AG09309 (cell line): ENCODE data around the gene PRKCZ.
"Not testable (repeated sequence)": the region's sequence is repeated elsewhere in the genome, so short reads cannot be mapped to it uniquely, and the experiment has no call there.

Experiments
- DNase-seq: peaks from one replicate; pipeline ENCODE4 v3.0.0-alpha.2; 2010; ENCODE audit warnings: low read depth
- H3K4me3 ChIP-seq: 2 replicates; pipeline ENCODE4 v1.5.1; 2011; ENCODE audit warnings: mild to moderate bottlenecking, low read depth, low read length, moderate library complexity; ENCODE audit not compliant: control insufficient read depth
- CTCF ChIP-seq: IDR thresholded peaks from 2 replicates; pipeline ENCODE4 v1.5.1; 2011; ENCODE audit warnings: mild to moderate bottlenecking, low read depth, low read length, inconsistent platforms; ENCODE audit not compliant: insufficient read depth, control insufficient read depth; ENCODE audit errors: missing control alignments

The PRKCZ gene

DNA sequence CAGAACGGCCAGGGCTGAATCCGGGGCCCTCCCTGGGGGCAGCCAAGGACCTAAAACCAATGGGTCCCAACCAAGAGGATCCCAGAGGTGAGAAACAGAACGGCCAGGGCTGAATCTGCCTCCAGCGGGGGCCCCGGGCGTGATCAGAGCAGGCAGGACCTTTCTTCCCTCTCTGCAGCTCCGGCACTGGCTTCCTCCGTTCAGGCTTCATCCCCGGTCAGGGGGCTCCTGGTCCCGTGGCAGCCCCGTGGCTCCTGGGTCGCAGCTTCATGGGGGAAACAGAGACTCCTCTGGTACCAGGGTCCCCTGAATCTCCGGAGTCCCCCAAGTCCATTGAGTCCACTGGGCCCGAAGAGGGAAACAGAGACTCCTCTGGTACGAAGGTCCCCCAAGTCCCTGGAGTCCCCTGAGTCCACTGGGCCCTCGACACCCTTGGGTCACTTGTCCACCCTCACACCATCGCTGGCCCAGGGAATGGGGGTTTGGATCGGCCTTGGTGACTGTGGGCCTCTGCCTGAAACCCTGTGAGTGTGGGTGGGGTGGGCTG, 60.1 kb downstream of the PRKCZ start:
- no peak overlapping the region for H3K4me3 ChIP-seq
- DNase-seq = no peak
- TF ChIP-seq CTCF = no peak

DNA sequence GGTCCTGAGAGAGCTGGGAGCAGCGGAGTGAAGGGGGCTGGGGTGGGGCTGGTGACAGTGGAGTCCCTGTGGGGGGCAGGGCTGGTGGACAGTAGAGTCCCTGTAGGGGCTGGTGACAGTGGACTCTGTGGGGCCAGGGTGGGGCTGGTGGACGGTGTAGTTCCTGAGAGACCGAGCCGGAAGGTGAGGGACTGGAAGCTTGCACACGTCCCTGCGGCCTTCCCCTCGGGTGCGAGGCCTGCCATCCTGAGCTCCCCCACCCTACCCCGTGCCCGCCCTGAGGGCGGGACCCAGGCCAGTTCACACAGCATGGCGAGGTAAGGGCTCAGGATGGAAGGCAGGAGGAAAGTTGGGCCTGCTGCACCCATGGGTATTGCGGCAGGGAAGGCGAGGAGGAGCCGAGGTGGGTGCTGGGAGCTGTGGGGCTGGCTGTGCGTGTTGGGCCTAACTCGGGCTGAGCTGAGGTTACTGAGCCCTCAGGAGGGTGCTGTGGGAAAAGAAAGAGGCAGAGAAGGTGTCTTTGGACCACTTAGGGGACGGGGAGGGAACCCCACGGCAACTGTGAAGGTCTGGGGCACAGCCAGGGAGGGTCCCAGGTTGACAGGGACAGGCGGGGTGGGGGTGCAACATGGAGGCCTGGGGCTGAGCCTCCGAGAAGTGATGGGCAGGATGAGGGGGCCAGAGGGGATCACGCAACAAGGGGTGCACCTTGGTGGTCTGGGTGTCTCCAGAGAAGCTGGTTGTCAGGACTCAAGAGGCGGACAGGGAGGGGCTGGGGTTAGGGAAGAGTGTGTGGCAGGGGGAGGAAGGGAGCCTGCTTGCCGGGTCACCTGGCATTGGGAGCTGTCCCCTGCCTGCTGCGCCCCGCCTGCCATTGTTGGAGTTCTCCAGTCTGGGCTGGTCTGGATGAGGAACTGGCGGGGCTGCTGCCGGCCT, 60.8 kb downstream of the PRKCZ start:
- no peak for DNase-seq
- no peak for TF ChIP-seq CTCF

DNA sequence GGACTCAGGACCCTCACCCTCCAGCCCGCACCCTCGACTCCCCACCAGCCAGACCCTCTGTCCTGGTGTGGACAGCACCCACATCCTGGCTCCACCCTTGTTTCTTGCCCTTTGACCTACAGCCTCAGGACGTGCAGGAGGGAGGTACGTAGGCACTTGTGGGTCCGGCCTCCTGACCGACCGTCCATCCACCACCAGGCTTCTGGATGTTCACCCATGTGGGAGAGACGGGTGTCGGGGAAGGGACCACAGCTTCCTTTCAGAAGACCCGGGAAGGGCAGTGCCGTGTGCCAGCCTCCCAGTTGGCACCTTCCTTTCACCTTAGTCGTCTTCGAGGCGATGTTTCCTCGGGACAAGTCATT, 61.4 kb downstream of the PRKCZ start:
- no peak for TF ChIP-seq CTCF
- DNase-seq = no peak
- H3K4me3 ChIP-seq = no peak overlapping the region

More for the DNA sequence above, 60.8 kb downstream of the PRKCZ start:
- no peak overlapping the region for H3K4me3 ChIP-seq

DNA sequence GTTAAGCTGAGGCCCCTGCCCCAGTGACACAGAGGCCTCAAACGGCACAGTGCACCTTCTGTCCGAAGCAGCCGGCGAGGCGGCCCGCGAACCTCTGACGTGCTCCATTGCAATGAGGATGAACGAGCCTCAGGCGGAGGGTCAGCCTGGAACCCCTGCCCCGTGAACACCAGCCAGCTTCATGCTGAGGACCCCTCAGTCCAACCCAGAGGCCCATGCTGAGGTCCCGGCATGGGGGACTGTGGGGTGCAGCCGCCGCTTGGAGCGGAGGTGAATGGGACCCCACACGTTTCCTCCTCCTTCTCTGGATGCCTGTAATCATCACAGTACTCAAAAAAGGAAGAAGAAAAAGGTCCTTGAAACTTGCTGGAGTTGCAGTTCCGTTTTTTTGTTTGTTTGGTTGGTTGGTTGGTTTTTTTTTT, 62.1 kb downstream of the PRKCZ start:
- no peak for DNase-seq
- no peak overlapping the region for H3K4me3 ChIP-seq
- TF ChIP-seq CTCF = no peak

GRCh38 chr1:2113620-2114135, 63.5 kb downstream of the PRKCZ start:
- H3K4me3 ChIP-seq = no peak overlapping the region
- no peak for DNase-seq
- TF ChIP-seq CTCF = no peak

DNA sequence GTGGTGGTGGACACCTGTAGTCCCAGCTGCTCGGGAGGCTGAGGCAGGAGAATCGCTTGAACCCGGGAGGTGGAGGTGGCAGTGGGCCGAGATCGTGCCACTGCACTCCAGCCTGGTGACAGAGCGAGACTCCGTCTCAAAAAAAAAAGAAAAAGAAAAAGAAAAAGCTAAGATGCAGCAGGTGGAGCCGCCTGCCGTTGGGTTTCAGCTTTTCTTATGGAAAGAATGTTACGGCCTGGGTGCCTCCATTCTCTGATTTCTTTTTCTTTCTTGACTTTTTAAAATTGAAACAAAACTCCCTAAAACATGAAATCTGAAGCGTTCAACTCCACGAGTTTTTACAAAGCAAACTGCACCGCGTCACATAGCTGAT, 64.4 kb downstream of the PRKCZ start:
- DNase-seq, H3K4me3 ChIP-seq: not testable (repeated sequence)

DNA sequence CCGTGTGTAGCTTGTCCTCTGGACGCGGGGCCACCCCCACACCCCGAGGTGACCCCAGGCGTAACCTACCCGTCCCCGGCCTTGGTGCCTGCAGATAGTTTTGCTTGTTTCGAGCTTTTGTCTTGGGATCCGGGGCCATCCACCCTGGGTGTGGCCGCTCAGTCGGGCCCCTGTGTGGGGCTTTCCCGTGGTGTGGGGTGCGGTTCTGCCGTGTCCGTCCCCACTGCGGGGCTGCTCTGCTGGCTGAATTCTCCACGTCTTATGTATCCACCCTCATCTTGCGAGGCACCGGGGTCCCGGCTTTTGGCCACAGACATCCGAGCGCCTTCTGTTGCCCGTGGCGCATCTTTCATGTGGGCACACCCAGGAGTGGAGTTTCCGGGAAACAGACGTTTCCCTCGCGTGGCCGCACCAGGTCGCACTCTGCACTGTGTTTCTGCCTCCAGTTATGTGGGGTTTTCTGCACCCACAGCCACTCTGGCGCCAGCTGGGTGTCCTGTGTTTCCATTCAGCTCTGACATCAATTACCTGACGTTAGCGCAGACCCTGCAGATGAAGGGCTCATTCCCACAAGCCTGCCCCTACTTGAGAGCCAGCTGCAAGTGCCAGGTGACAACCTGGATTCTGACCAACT, 64.9 kb downstream of the PRKCZ start:
- H3K4me3 ChIP-seq = no peak overlapping the region
- DNase-seq = no peak
- no peak for TF ChIP-seq CTCF
